Fibroblast of lung (primary cell): ENCODE data around the gene BUD13. TPM values are rescaled to one million over a fixed set of nuclear protein-coding genes. Genes with fewer than 3 reads are reported as not detected.

Experiments
- DNase-seq, 2 donors: peaks; one replicate each; pipeline versions ENCODE4 v3.0.0 to v3.0.0-alpha.2; 2010; ENCODE audit warnings: low read depth in 2 of 2
- H2AFZ ChIP-seq: 2 replicates; pipeline ENCODE4 v1.5.1; 2012; ENCODE audit warnings: low read length, control low read depth, inconsistent platforms
- H3K27ac ChIP-seq: 2 replicates; pipeline ENCODE4 v1.5.1; 2011; ENCODE audit warnings: low read length, control low read depth; ENCODE audit not compliant: insufficient read depth
- H3K27me3 ChIP-seq: 2 replicates; pipeline ENCODE4 v1.5.1; 2011; ENCODE audit warnings: mild to moderate bottlenecking, low read length; ENCODE audit not compliant: control insufficient read depth, insufficient read depth
- H3K36me3 ChIP-seq: 2 replicates; pipeline ENCODE4 v1.5.1; 2011; ENCODE audit warnings: low read length; ENCODE audit not compliant: control insufficient read depth, insufficient read depth
- H3K4me1 ChIP-seq: 2 replicates; pipeline ENCODE4 v1.5.1; 2011; ENCODE audit warnings: low read length; ENCODE audit not compliant: control insufficient read depth, insufficient read depth; ENCODE audit errors: extremely low read depth
- H3K4me2 ChIP-seq: 2 replicates; pipeline ENCODE4 v1.5.1; 2011; ENCODE audit warnings: low read length, control low read depth; ENCODE audit not compliant: insufficient read depth; ENCODE audit errors: extremely low read depth
- H3K4me3 ChIP-seq, 4 experiments: fragments of 200-600 bp in 1 of 4; sonication (generic) in 1 of 4; replicated peaks in 1 of 4; 2 replicates each; pipeline ENCODE4 v1.5.1; 2011 to 2016; ENCODE audit warnings: low read length in 4 of 4, low read depth in 3 of 4, mild to moderate bottlenecking in 3 of 4, control low read depth in 2 of 4, inconsistent platforms in 1 of 4, mixed read lengths in 1 of 4; ENCODE audit not compliant: insufficient read depth in 1 of 4; ENCODE audit errors: control extremely low read depth in 1 of 4
- H3K79me2 ChIP-seq: 2 replicates; pipeline ENCODE4 v1.5.1; 2012; ENCODE audit warnings: mild to moderate bottlenecking, low read length, inconsistent platforms; ENCODE audit not compliant: control insufficient read depth, insufficient read depth
- H3K9ac ChIP-seq: 2 replicates; pipeline ENCODE4 v1.5.1; 2011; ENCODE audit warnings: mild to moderate bottlenecking, low read length, control low read depth; ENCODE audit not compliant: insufficient read depth
- H3K9me3 ChIP-seq: 2 replicates; pipeline ENCODE4 v1.5.1; 2012; ENCODE audit warnings: low read depth, low read length; ENCODE audit not compliant: control insufficient read depth, insufficient read depth
- H4K20me1 ChIP-seq: 2 replicates; pipeline ENCODE4 v1.5.1; 2011; ENCODE audit warnings: low read length; ENCODE audit not compliant: control insufficient read depth, insufficient read depth; ENCODE audit errors: extremely low read depth
- CTCF ChIP-seq, 2 donors: IDR thresholded peaks in 1 of 2; conservative IDR thresholded peaks in 1 of 2; 1 replicate in 1 of 2; 2 replicates in 1 of 2; pipeline ENCODE4 v1.5.1; 2011 to 2012; ENCODE audit warnings: low read length in 2 of 2, control low read depth in 1 of 2, inconsistent platforms in 1 of 2, low read depth in 1 of 2, mild to moderate bottlenecking in 1 of 2
- EZH2 ChIP-seq: IDR thresholded peaks from 2 replicates; pipeline ENCODE4 v1.5.1; 2012; ENCODE audit warnings: low read length, control low read depth, mild to moderate bottlenecking; ENCODE audit errors: missing control alignments
- polyA plus RNA-seq, 2 donors: library from polyadenylated mRNA; depleted of rRNA in 1 of 2; stranded (reverse) in 1 of 2; unstranded in 1 of 2; fragments of >200 nt; gene quantifications; 2 replicates each; pipeline ENCODE4 v1.2.1, GENCODE V29; 2011 to 2012; ENCODE audit warnings: missing spikeins in 1 of 2
- total RNA-seq: library from RNA; depleted of rRNA; stranded (reverse); fragments of >200 nt; gene quantifications from 2 replicates; pipeline ENCODE4 v1.2.1, GENCODE V29; 2014

Gene BUD13
- total and polyA plus RNA-seq, 2 donors (not counting 1 experiment from before 2014, with no cell fraction given) = 12.7 to 13.0 TPM

GRCh38 chr11:116798368-116798767, 25.6 kb upstream of the BUD13 start:
- H3K79me2 ChIP-seq = no peaks in the 10 kb centered on the region
- H2AFZ ChIP-seq = no peak overlapping the region
- no peaks in the 10 kb centered on the region for H3K9me3 ChIP-seq
- H3K4me2 ChIP-seq = no peak overlapping the region
- no peak for DNase-seq
- no peaks in the 10 kb centered on the region for H4K20me1 ChIP-seq
- no peak overlapping the region for H3K27ac ChIP-seq
- H3K4me3 ChIP-seq = no peak overlapping the region
- H3K9ac ChIP-seq = no peak overlapping the region
- no peaks in the 10 kb centered on the region for H3K36me3 ChIP-seq
- no peaks in the 10 kb centered on the region for H3K27me3 ChIP-seq
- peaks cover 3% of the 10 kb centered on the region for H3K4me1 ChIP-seq
- no peak for TF ChIP-seq CTCF (conservative IDR thresholded peaks at IDR 0.05 in 1 of 2, IDR thresholded peaks at IDR 0.05 in 1 of 2; ENCODE audit: low read depth in 1 of 2, low read length in 2 of 2)
- no peak for TF ChIP-seq EZH2

DNA sequence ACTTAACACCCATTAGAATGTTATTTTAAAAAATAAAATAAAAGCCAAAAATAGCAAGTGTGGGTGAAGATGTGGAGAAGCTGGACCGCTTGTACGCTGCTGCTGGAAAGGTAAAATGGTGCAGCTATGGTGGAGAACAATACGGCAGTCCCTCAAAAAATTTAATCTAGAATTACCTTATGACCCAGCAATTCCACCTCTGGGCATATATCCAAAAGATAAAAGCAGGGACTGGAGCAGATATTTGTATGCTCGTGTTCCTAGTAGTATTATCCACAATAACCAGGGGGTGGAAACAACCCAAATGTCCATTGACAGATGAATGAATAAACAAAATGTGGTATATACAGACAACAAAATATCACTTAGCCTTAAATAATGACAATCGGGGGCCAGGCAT, 25.0 kb upstream of the BUD13 start:
- Histone ChIP-seq H3K9ac (no peak overlapping the region), H3K4me3 (no peak overlapping the region), H3K4me1 (peaks cover 6% of the 10 kb centered on the region), H3K27ac (no peak overlapping the region), H3K4me2 (no peak overlapping the region), H3K27me3 (no peaks in the 10 kb centered on the region), H3K9me3 (no peaks in the 10 kb centered on the region), H3K36me3 (no peaks in the 10 kb centered on the region), H4K20me1 (no peaks in the 10 kb centered on the region), H3K79me2 (no peaks in the 10 kb centered on the region), H2AFZ (no peak overlapping the region)
- TF ChIP-seq CTCF (conservative IDR thresholded peaks at IDR 0.05 in 1 of 2, IDR thresholded peaks at IDR 0.05 in 1 of 2; ENCODE audit: low read depth in 1 of 2, low read length in 2 of 2) (no peak), EZH2 (no peak)
- DNase-seq = no peak

GRCh38 chr11:116796548-116796947, 23.8 kb upstream of the BUD13 start:
- Histone ChIP-seq H3K27me3 (no peaks in the 10 kb centered on the region), H4K20me1 (no peaks in the 10 kb centered on the region), H3K79me2 (no peaks in the 10 kb centered on the region), H3K4me3 (no peak overlapping the region), H3K4me2 (no peak overlapping the region), H3K9ac (no peak overlapping the region), H3K4me1 (peaks cover 9% of the 10 kb centered on the region), H3K27ac (no peak overlapping the region), H3K36me3 (no peaks in the 10 kb centered on the region), H3K9me3 (no peaks in the 10 kb centered on the region), H2AFZ (no peak overlapping the region)
- TF ChIP-seq CTCF (conservative IDR thresholded peaks at IDR 0.05 in 1 of 2, IDR thresholded peaks at IDR 0.05 in 1 of 2; ENCODE audit: low read depth in 1 of 2, low read length in 2 of 2) (no peak), EZH2 (no peak)
- no peak for DNase-seq
